Uterus (tissue), 2 donors: ENCODE data around the gene WNT7A.

ENCODE experiments used
- POLR2A ChIP-seq, 2 donors: fragments of 450-650 bp; IDR thresholded peaks; one replicate each; pipeline ENCODE4 v1.6.1; 2016; ENCODE audit warnings: antibody characterized with exemption in 2 of 2, mild to moderate bottlenecking in 1 of 2, moderate library complexity in 1 of 2
- TF ChIP-seq, protein P1 (sequence below), 4 experiments: fragments of 200-600 bp in 2 of 4; fragments of 450-650 bp in 2 of 4; sonication (generic) in 2 of 4; IDR thresholded peaks; one replicate each; pipeline ENCODE4 v1.5.1; 2016 to 2019; ENCODE audit warnings: antibody characterized with exemption in 4 of 4, mild to moderate bottlenecking in 2 of 4, moderate library complexity in 1 of 4

DNA sequence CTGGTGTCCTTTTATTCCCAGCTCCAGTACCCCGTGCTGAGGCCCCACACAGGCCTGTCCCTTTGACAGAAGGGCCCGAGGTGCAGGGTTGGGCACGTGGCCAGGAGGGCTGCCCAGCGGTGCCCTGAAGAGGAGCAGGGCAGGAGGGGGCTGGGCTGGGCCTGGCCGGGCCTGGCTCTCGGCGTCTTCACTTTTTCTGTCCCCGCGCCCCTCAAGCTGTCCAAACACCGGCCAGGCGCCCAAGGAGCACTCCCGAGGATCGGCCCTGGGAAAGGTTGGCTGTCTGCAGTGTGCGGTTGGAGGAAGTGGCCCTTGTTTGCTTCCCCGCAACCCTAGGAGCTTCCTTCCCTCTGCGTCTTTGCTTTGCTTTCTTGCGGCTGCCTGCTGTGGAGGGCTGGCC is 84.1 kb downstream of the WNT7A start:
- TF ChIP-seq, protein P1, sequence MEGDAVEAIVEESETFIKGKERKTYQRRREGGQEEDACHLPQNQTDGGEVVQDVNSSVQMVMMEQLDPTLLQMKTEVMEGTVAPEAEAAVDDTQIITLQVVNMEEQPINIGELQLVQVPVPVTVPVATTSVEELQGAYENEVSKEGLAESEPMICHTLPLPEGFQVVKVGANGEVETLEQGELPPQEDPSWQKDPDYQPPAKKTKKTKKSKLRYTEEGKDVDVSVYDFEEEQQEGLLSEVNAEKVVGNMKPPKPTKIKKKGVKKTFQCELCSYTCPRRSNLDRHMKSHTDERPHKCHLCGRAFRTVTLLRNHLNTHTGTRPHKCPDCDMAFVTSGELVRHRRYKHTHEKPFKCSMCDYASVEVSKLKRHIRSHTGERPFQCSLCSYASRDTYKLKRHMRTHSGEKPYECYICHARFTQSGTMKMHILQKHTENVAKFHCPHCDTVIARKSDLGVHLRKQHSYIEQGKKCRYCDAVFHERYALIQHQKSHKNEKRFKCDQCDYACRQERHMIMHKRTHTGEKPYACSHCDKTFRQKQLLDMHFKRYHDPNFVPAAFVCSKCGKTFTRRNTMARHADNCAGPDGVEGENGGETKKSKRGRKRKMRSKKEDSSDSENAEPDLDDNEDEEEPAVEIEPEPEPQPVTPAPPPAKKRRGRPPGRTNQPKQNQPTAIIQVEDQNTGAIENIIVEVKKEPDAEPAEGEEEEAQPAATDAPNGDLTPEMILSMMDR (IDR thresholded peaks at IDR 0.05), result no peak
- no peak for TF ChIP-seq POLR2A (IDR thresholded peaks at IDR 0.05)
